HCT116 (cell line): Measurements from ENCODE around the gene GPRC5B. TPM values are rescaled to one million over a fixed set of nuclear protein-coding genes. Genes with fewer than 3 reads are reported as not detected.

Experiments
- ATAC-seq: fragments of 200-7000 bp; cut with Tn5 transposase; 2 replicates; pipeline ENCODE4 v1.9.1; 2020; ENCODE audit warnings: mild to moderate bottlenecking, moderate library complexity
- BruUV-seq: library from RNA; stranded (reverse); fragments of 400-500 nt; replicated peaks from 2 replicates; lab custom pipeline; 2021; lab: Mats Ljungman, UMichigan
- CTCF ChIA-PET: fragments of 300-600 bp; sonication (Branson Sonifier 250); formaldehyde crosslinking; loops from one replicate; lab custom pipeline; 2021; ENCODE audit warnings: antibody characterized with exemption; lab: Charles Lee
- POLR2A ChIA-PET: fragments of 300-600, 350-600 bp; sonication (Branson Sonifier 250); formaldehyde crosslinking; loops from one replicate; lab custom pipeline; 2021; ENCODE audit warnings: antibody characterized with exemption; lab: Charles Lee
- RAD21 ChIA-PET, 2 experiments: fragments of 300-600 bp; sonication (Branson Sonifier 250); formaldehyde crosslinking; loops; one replicate each; lab custom pipeline; 2023; ENCODE audit warnings: low total read pairs in 2 of 2; ENCODE audit not compliant: uncharacterized antibody in 2 of 2, unreplicated experiment in 2 of 2, low non-redundant PET in 1 of 2; lab: Charles Lee
- DNase-seq: peaks from one replicate; pipeline ENCODE4 v3.0.0-alpha.2; 2010; ENCODE audit warnings: low read depth, low spot score
- H2AFZ ChIP-seq: fragments of 200-600 bp; shearing (Covaris generic), sonication (generic); 2 replicates; pipeline ENCODE4 v1.6.1; 2017; ENCODE audit warnings: low read depth, mixed run types, mixed read lengths, antibody characterized with exemption, low read length; ENCODE audit not compliant: poor library complexity, severe bottlenecking
- H3K27ac ChIP-seq: 2 replicates; pipeline ENCODE4 v1.5.1; 2012; ENCODE audit warnings: low read depth, low read length
- H3K27me3 ChIP-seq: fragments of 200-600 bp; sonication (generic); 2 replicates; pipeline ENCODE4 v1.6.1; 2016; ENCODE audit warnings: mixed run types, low read length, mixed read lengths; ENCODE audit not compliant: insufficient read depth
- H3K36me3 ChIP-seq, 2 experiments: fragments of 200-500 bp in 1 of 2; fragments of 200-600 bp in 1 of 2; sonication (Bioruptor generic) in 1 of 2; sonication (generic) in 1 of 2; 2 replicates each; pipeline versions ENCODE4 v1.5.1 to v1.6.1; 2014 to 2016; ENCODE audit warnings: low read length in 2 of 2, inconsistent platforms in 1 of 2, mixed read lengths in 1 of 2, mixed run types in 1 of 2; ENCODE audit not compliant: insufficient read depth in 2 of 2, control insufficient read depth in 1 of 2
- H3K4me1 ChIP-seq, 2 experiments: fragments of 200-600 bp in 1 of 2; sonication (generic) in 1 of 2; 2 replicates each; pipeline versions ENCODE4 v1.5.1 to v1.6.1; 2012 to 2017; ENCODE audit warnings: low read length in 2 of 2, inconsistent platforms in 1 of 2, mild to moderate bottlenecking in 1 of 2, mixed read lengths in 1 of 2, mixed run types in 1 of 2, moderate library complexity in 1 of 2; ENCODE audit not compliant: insufficient read depth in 2 of 2, control insufficient read depth in 1 of 2
- H3K4me2 ChIP-seq: fragments of 200-600 bp; sonication (generic); 2 replicates; pipeline ENCODE4 v1.6.1; 2017; ENCODE audit warnings: mixed run types, low read length, mixed read lengths
- H3K4me3 ChIP-seq, 2 experiments: fragments of 200-600 bp in 1 of 2; sonication (generic) in 1 of 2; replicated peaks in 1 of 2; 2 replicates each; pipeline ENCODE4 v1.5.1; 2011 to 2016; ENCODE audit warnings: low read length in 2 of 2, control low read depth in 1 of 2, low read depth in 1 of 2, mild to moderate bottlenecking in 1 of 2, mixed read lengths in 1 of 2, mixed run types in 1 of 2
- H3K79me2 ChIP-seq: fragments of 200-600 bp; sonication (generic); 2 replicates; pipeline ENCODE4 v1.6.1; 2017; ENCODE audit warnings: mild to moderate bottlenecking, mixed run types, low read length, moderate library complexity, mixed read lengths; ENCODE audit not compliant: insufficient read depth
- H3K9ac ChIP-seq: fragments of 200-600 bp; sonication (generic); 2 replicates; pipeline ENCODE4 v1.6.1; 2016; ENCODE audit warnings: low read length, mixed read lengths
- H3K9me2 ChIP-seq: fragments of 200-600 bp; sonication (generic), shearing (Covaris generic); 2 replicates; pipeline ENCODE4 v1.6.1; 2017; ENCODE audit warnings: mixed run types, mild to moderate bottlenecking, moderate library complexity; ENCODE audit not compliant: insufficient read depth
- H3K9me3 ChIP-seq, 2 experiments: fragments of 200-500 bp in 1 of 2; fragments of 200-600 bp in 1 of 2; sonication (Bioruptor generic) in 1 of 2; sonication (generic) in 1 of 2; 2 replicates each; pipeline ENCODE4 v1.6.1; 2014 to 2017; ENCODE audit warnings: low read length in 2 of 2, mixed read lengths in 2 of 2, inconsistent platforms in 1 of 2, low read depth in 1 of 2, mild to moderate bottlenecking in 1 of 2, mixed run types in 1 of 2, moderate library complexity in 1 of 2; ENCODE audit not compliant: control insufficient read depth in 1 of 2, insufficient read depth in 1 of 2
- H4K20me1 ChIP-seq: fragments of 200-600 bp; sonication (generic), shearing (Covaris generic); 2 replicates; pipeline ENCODE4 v1.6.1; 2017; ENCODE audit warnings: mixed run types, mild to moderate bottlenecking, moderate library complexity; ENCODE audit not compliant: insufficient read depth
- CBX3 ChIP-seq: IDR thresholded peaks from 2 replicates; pipeline ENCODE4 v1.6.1; 2012; ENCODE audit warnings: low read depth
- CEBPB ChIP-seq: IDR thresholded peaks from 2 replicates; pipeline ENCODE4 v1.6.1; 2012; ENCODE audit warnings: low read depth
- EGR1 ChIP-seq: IDR thresholded peaks from 2 replicates; pipeline ENCODE4 v1.6.1; 2012; ENCODE audit warnings: low read depth
- ELF1 ChIP-seq: IDR thresholded peaks from 2 replicates; pipeline ENCODE4 v1.6.1; 2012; ENCODE audit warnings: low read depth, borderline replicate concordance
- EZH2 ChIP-seq: fragments of 200-600 bp; sonication (generic); IDR thresholded peaks from 2 replicates; pipeline ENCODE4 v1.6.1; 2017; ENCODE audit warnings: antibody characterized with exemption, mixed run types
- POLR2A ChIP-seq: IDR thresholded peaks from 2 replicates; pipeline ENCODE4 v1.7.0; 2011; ENCODE audit warnings: borderline replicate concordance; ENCODE audit not compliant: insufficient read depth, insufficient read length; ENCODE audit errors: extremely low read depth
- POLR2AphosphoS5 ChIP-seq: IDR thresholded peaks from 2 replicates; pipeline ENCODE4 v1.6.1; 2011; ENCODE audit warnings: mild to moderate bottlenecking, low read depth, low read length, moderate library complexity
- REST ChIP-seq: IDR thresholded peaks from 2 replicates; pipeline ENCODE4 v1.6.1; 2012; ENCODE audit warnings: low read depth
- SIN3A ChIP-seq: IDR thresholded peaks from 2 replicates; pipeline ENCODE4 v1.6.1; 2012; ENCODE audit warnings: low read depth
- SP1 ChIP-seq: IDR thresholded peaks from 2 replicates; pipeline ENCODE4 v1.6.1; 2012; ENCODE audit warnings: low read depth
- SRF ChIP-seq: IDR thresholded peaks from 2 replicates; pipeline ENCODE4 v1.6.1; 2012; ENCODE audit warnings: low read depth
- TCF7L2 ChIP-seq: IDR thresholded peaks from 2 replicates; pipeline ENCODE4 v1.7.0; 2011; ENCODE audit warnings: borderline replicate concordance, inconsistent platforms; ENCODE audit not compliant: insufficient read depth, insufficient read length; ENCODE audit errors: extremely low read depth
- ZNF274 ChIP-seq: fragments of 200-500 bp; sonication (Bioruptor generic); IDR thresholded peaks from 2 replicates; pipeline ENCODE4 v1.6.1; 2014; ENCODE audit warnings: mild to moderate bottlenecking, low read depth, low read length, inconsistent platforms
- intact Hi-C: fragments of 100-400 bp; cut with micrococcal nuclease; formaldehyde crosslinking; loops from 2 replicates; pipeline ENCODE4 v1.10.0; 2022
- total RNA-seq: library from RNA; stranded (reverse); gene quantifications from one replicate; pipeline ENCODE4 v1.2.1, GENCODE V29; 2021; ENCODE audit not compliant: unreplicated experiment

GPRC5B gene
- total RNA-seq, 1 experiment from 2014 or later: 7.2 TPM

- no peak for DNase-seq
- POLR2A ChIA-PET: interaction anchor here (1.4 kb wide), 1 partner anchor 335 kb away, joined by 3 read pairs; the partner anchor contains the start of gene VPS35L
- no peaks in the 10 kb centered on the region for H4K20me1 ChIP-seq
- ATAC-seq: no peak
- H3K4me3 ChIP-seq: no peak overlapping the region
- BruUV-seq: no TSS peak
- TF ChIP-seq SIN3A (no peak), SP1 (no peak), EGR1 (no peak), EZH2 (no peak), SRF (no peak), POLR2AphosphoS5 (no peak), ELF1 (no peak), CEBPB (no peak), POLR2A (no peak), REST (no peak), CBX3 (no peak), ZNF274 (no peak), TCF7L2 (no peak)
- TF ChIP-seq, all 23 proteins: peak for 0
- H3K4me2 ChIP-seq: no peak overlapping the region
- H2AFZ ChIP-seq: no peak overlapping the region
- CTCF ChIA-PET: interaction anchor here (2.0 kb wide), 1 partner anchor 290 kb away, joined by 5 read pairs; no protein-coding TSS in a partner anchor
- intact Hi-C loops: loop anchor here (1.0 kb wide), 1 partner anchor 14 kb away; no protein-coding TSS in a partner anchor
- no peaks in the 10 kb centered on the region for H3K27me3 ChIP-seq
- H3K4me1 ChIP-seq: peaks cover 0 to 7% of the 10 kb centered on the region in 2 experiments; a peak in 1 of 4 replicates
- no peak overlapping the region for H3K27ac ChIP-seq
- no peaks in the 10 kb centered on the region for H3K9me3 ChIP-seq
- no peak overlapping the region for H3K9ac ChIP-seq
- H3K79me2 ChIP-seq: no peaks in the 10 kb centered on the region
- H3K36me3 ChIP-seq: no peaks in the 10 kb centered on the region
- RAD21 ChIA-PET: no interaction called here
- no peaks in the 10 kb centered on the region for H3K9me2 ChIP-seq
These were observed 6.3 kb upstream of the GPRC5B start for GRCh38 chr16:19890901-19891300.
